ENCODE results near the gene GGACT. TPM values are rescaled to one million over a fixed set of nuclear protein-coding genes. Genes with fewer than 3 reads are reported as not detected.
"Not testable (repeated sequence)": the region's sequence is repeated elsewhere in the genome, so short reads cannot be mapped to it uniquely, and the experiment has no call there.

Gene GGACT
- total RNA-seq, 4 donors from 2014 or later, result 8.8 to 37.4 (median 9.7) TPM

DNA sequence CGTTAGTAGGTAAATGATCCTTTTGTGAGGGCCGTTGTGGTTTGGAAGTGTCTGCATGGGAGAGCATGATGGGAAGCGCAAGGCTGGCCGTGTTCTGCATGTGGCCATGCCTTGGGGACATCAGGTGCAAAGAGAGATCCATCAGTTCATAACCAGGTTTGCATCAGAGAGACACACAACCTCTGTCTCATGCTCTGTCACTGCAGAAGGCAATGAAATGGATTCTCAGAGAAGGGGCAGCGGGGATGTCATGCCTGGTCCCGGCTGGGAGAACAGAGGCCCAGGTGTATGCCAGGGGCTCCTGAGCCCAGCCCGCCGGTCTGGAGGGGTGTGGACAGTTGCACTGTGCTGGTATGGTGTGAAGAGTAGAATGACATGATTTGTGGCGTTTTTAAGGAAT, 60.2 kb downstream of the GGACT start:
- H3K27ac ChIP-seq, result no peak overlapping the region
- no peaks in the 10 kb centered on the region for H3K27me3 ChIP-seq
- H3K4me1 ChIP-seq, result no peaks in the 10 kb centered on the region
- H3K4me3 ChIP-seq, result no peak overlapping the region
- no peaks in the 10 kb centered on the region for H3K9me3 ChIP-seq
- no peak for TF ChIP-seq CTCF (IDR thresholded peaks at IDR 0.05)
- no peak for TF ChIP-seq POLR2A (IDR thresholded peaks at IDR 0.05)
- H3K36me3 ChIP-seq, result peaks cover 0 to 33% (median 0%) of the 10 kb centered on the region in 3 donors
- DNase-seq, result no peak

DNA sequence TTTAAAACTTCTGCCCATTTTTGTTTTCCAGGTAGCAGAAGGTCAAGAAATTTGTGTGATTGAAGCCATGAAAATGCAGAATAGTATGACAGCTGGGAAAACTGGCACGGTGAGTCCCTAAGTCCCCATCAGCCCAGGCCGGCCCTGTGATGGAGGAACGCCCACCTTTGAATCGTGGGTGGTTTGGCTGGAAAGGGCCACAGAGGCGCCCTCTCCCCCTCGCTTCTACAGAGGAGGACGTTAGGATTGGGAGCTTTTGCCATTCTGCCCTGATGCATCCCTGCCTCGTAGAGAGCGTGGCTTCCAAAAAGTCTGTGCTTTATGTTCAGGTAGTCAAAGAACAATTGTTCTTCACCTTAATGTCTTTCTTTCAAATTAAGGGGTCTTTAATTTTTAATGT, 60.9 kb downstream of the GGACT start:
- Histone ChIP-seq H3K27ac (no peak overlapping the region), H3K4me3 (no peak overlapping the region), H3K36me3 (peaks cover 0 to 33% (median 0%) of the 10 kb centered on the region in 3 donors), H3K27me3 (no peaks in the 10 kb centered on the region), H3K4me1 (no peaks in the 10 kb centered on the region), H3K9me3 (no peaks in the 10 kb centered on the region)
- TF ChIP-seq POLR2A (IDR thresholded peaks at IDR 0.05) (no peak), CTCF (IDR thresholded peaks at IDR 0.05) (no peak)
- DNase-seq, result no peak

DNA sequence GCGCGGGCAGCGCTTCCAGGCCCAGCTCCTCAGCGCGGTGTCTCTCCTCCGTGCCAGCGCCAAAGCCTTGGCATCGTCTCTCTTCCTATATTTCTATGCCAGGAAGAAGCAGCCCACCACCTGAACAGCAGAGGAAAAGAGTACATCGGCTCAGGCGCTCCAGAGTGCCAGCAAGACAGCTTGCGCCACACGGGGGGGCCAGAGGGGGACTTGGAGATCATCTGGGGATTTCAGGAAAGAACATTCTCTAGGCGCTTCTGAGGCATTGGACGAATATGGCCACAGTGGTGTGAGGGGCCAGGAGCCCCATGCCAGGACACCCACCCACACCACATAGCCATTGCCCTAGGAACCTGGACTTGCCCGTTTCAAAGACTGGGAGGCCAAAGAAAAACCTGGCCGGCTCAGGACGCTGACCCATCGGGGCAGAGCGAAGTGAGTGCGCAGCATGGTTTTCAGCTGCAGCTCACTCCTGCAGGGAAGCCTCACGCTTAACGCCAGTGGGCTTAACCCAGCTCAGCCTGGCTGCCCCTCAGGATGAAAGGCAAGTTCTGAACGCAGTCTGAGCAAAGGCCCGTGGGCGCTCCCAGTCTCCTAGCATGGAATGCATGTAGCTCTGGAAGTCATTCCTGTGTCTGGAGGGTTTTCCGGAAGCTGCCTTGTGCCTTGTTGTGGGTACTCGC, 62.1 kb downstream of the GGACT start:
- Histone ChIP-seq H3K4me3 (no peak overlapping the region), H3K27me3 (no peaks in the 10 kb centered on the region), H3K36me3 (peaks cover 0 to 25% (median 0%) of the 10 kb centered on the region in 3 donors), H3K27ac (no peak overlapping the region), H3K9me3 (no peaks in the 10 kb centered on the region), H3K4me1 (no peaks in the 10 kb centered on the region)
- DNase-seq, result no peak
- TF ChIP-seq CTCF (IDR thresholded peaks at IDR 0.05) (no peak), POLR2A (IDR thresholded peaks at IDR 0.05) (no peak)

- Histone ChIP-seq H3K9me3 (no peaks in the 10 kb centered on the region), H3K4me1 (no peaks in the 10 kb centered on the region), H3K27ac (no peak overlapping the region), H3K36me3 (peaks cover 0 to 25% (median 0%) of the 10 kb centered on the region in 3 donors), H3K27me3 (no peaks in the 10 kb centered on the region), H3K4me3 (no peak overlapping the region)
- TF ChIP-seq CTCF (IDR thresholded peaks at IDR 0.05), result no peak
- TF ChIP-seq POLR2A (IDR thresholded peaks at IDR 0.05), result no peak
- no peak for DNase-seq
Observed at GRCh38 chr13:100525453-100526317, 62.9 kb downstream of the GGACT start.

DNA sequence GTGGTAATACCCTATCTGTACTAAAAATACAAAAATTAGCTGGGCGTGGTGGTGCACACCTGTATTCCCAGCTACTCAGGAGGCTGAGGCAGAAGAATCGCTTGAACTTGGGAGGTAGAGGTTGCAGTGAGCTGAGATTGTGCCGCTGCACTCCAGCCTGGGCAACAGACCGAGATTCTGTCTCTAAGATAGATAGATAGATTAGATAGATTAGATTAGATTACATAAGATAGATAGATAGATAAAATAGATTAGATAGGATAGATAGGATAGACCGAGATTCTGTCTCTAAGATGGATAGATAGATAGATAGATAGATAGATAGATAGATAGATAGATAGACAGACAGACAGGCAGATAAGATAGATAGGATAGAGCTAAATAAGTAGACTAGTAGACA, 63.9 kb downstream of the GGACT start:
- peaks cover 0 to 22% (median 0%) of the 10 kb centered on the region in 3 donors for H3K36me3 ChIP-seq
- H3K27me3 ChIP-seq, H3K4me1 ChIP-seq, DNase-seq, H3K27ac ChIP-seq, H3K9me3 ChIP-seq, H3K4me3 ChIP-seq: not testable (repeated sequence)

GRCh38 chr13:100523981-100524386, 64.6 kb downstream of the GGACT start:
- TF ChIP-seq CTCF (IDR thresholded peaks at IDR 0.05) (no peak), POLR2A (IDR thresholded peaks at IDR 0.05) (no peak)
- no peaks in the 10 kb centered on the region for H3K27me3 ChIP-seq
- no peaks in the 10 kb centered on the region for H3K4me1 ChIP-seq
- H3K4me3 ChIP-seq, result no peak overlapping the region
- H3K27ac ChIP-seq, result no peak overlapping the region
- H3K36me3 ChIP-seq, result peaks cover 0 to 21% (median 0%) of the 10 kb centered on the region in 3 donors
- no peaks in the 10 kb centered on the region for H3K9me3 ChIP-seq
- no peak for DNase-seq

All from Peyer's patch (tissue), 4 donors.